Activated T-cell treated with anti-CD3 and anti-CD28 coated beads for 48 hours (primary cell): ENCODE data around the gene TEPSIN.

Experiments used
- DNase-seq: peaks from one replicate; pipeline ENCODE4 v3.0.0-alpha.2; 2020; ENCODE audit warnings: low read depth

Gene TEPSIN

GRCh38 chr17:81238815-81239713 lies at the start of gene TEPSIN, which contains the start of gene NDUFAF8:
TSS of gene TEPSIN (minus strand) at chr17:81239055. CDS start at chr17:81239033, 22 bp downstream.
TSS of gene NDUFAF8 (plus strand) at chr17:81239318. CDS start at chr17:81239364, 46 bp downstream.
- DNase-seq = peak; percentile 92

GRCh38 chr17:81287741-81288430 lies 49.0 kb upstream of the TEPSIN start:
- DNase-seq = no peak

GRCh38 chr17:81287152-81287551 lies 48.3 kb upstream of the TEPSIN start:
- no peak for DNase-seq

- no peak for DNase-seq
Measured at GRCh38 chr17:81286491-81287145, 47.8 kb upstream of the TEPSIN start.

GRCh38 chr17:81285894-81286293 lies 47.0 kb upstream of the TEPSIN start:
- no peak for DNase-seq

- peak; percentile 58 for DNase-seq
Measured at GRCh38 chr17:81285179-81285878, 46.5 kb upstream of the TEPSIN start.

- DNase-seq = no peak
Measured at GRCh38 chr17:81282876-81283275, 44.0 kb upstream of the TEPSIN start.

- no peak for DNase-seq
Measured at GRCh38 chr17:81282141-81282540, 43.3 kb upstream of the TEPSIN start.

- no peak for DNase-seq
Measured at GRCh38 chr17:81280571-81280970, 41.7 kb upstream of the TEPSIN start.

GRCh38 chr17:81279278-81280275 lies 40.7 kb upstream of the TEPSIN start:
- DNase-seq = no peak

- DNase-seq = no peak
Measured at GRCh38 chr17:81278831-81279230, 40.0 kb upstream of the TEPSIN start.

GRCh38 chr17:81277946-81278693 lies 39.3 kb upstream of the TEPSIN start:
- DNase-seq = no peak

GRCh38 chr17:81277421-81277820 lies 38.6 kb upstream of the TEPSIN start:
- no peak for DNase-seq

GRCh38 chr17:81276781-81277180 lies 37.9 kb upstream of the TEPSIN start:
- DNase-seq = no peak

GRCh38 chr17:81274471-81274855 lies 35.6 kb upstream of the TEPSIN start:
- DNase-seq = no peak

- no peak for DNase-seq
Measured at GRCh38 chr17:81273698-81274470, 35.0 kb upstream of the TEPSIN start.

GRCh38 chr17:81272616-81273015 lies 33.8 kb upstream of the TEPSIN start:
- DNase-seq = no peak

GRCh38 chr17:81271226-81271625 lies 32.4 kb upstream of the TEPSIN start:
- no peak for DNase-seq

- no peak for DNase-seq
Measured at GRCh38 chr17:81270279-81270678, 31.4 kb upstream of the TEPSIN start.
